Suppressor macrophage treated with lipopolysaccharide for 1 hour (primary cell): ENCODE data around the gene SLCO4A1.

ENCODE experiments used
- DNase-seq, 3 donors: peaks; one replicate each; pipeline ENCODE4 v3.0.0-alpha.2; 2020 to 2022

SLCO4A1 gene

DNA sequence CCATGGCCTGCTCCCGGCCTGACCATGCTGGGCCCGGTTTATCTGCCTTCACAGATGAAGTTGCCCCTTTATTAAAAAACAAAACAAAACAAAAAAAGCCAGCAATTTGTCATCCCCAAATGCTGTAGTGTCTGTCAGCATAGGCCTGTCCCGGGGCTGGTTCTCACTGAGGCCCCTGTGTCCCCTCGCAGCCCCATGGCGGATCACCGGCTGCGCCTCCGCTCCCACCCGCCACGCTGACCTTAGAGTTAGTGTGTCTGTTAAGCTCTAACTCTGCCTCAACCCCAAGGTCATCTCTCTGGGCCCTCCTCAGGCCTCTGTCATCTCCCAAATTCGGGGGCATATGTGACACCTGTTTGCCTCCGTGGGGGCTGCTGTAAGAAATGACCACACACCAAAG lies 11.1 kb downstream of the SLCO4A1 start:
- no peak for DNase-seq

DNA sequence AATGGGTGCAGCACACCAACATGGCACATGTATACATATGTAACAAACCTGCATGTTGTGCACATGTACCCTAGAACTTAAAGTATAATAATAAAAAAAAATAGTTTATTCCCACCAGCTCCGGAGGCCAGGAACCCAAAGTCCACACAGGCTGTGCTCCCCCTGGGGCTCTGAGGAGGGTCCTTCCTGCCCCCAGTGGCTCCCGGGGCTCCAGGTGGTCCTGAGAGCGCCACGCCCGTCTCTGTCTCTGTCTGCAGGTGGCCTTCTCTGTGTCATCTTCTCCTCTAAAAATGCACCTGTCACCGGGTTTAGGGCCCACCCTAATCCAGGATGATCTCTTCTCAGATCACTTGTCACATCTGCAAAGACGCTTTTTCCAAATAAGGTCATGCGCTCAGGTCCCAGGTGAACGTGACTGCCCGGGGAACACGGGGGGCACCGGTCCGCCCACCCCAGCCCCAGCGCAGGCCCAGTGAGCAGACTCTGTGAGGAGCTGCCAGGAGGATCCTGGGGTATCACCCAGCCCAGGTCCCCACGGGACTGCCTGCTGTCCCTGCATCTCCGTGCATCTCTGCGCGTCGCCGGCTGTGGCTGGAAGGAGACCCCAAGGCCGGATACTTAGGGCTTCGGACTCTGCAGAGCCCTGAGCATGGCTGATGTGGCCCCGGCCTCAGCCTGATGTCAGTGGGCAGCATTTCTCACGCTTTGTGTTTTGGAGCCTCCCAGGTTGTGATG lies 11.8 kb downstream of the SLCO4A1 start:
- DNase-seq, result no peak

- no peak for DNase-seq
Measured at GRCh38 chr20:62655282-62656196, 13.2 kb downstream of the SLCO4A1 start.

DNA sequence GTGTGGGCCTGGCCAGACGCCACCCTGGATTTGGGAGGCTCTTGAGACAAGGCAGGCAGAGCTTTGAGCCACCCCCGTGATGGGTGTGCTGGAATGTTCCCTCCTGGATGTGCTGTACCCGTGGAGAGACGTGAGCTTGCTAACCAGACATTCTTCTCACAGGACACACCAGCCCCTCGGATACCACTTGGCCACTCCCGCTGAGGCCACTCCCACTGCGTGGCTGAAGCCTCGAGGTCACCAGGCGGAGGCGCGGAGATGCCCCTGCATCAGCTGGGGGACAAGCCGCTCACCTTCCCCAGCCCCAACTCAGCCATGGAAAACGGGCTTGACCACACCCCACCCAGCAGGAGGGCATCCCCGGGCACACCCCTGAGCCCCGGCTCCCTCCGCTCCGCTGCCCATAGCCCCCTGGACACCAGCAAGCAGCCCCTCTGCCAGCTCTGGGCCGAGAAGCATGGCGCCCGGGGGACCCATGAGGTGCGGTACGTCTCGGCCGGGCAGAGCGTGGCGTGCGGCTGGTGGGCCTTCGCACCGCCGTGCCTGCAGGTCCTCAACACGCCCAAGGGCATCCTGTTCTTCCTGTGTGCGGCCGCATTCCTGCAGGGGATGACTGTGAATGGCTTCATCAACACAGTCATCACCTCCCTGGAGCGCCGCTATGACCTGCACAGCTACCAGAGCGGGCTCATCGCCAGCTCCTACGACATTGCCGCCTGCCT lies 14.1 kb downstream of the SLCO4A1 start:
- no peak for DNase-seq

DNA sequence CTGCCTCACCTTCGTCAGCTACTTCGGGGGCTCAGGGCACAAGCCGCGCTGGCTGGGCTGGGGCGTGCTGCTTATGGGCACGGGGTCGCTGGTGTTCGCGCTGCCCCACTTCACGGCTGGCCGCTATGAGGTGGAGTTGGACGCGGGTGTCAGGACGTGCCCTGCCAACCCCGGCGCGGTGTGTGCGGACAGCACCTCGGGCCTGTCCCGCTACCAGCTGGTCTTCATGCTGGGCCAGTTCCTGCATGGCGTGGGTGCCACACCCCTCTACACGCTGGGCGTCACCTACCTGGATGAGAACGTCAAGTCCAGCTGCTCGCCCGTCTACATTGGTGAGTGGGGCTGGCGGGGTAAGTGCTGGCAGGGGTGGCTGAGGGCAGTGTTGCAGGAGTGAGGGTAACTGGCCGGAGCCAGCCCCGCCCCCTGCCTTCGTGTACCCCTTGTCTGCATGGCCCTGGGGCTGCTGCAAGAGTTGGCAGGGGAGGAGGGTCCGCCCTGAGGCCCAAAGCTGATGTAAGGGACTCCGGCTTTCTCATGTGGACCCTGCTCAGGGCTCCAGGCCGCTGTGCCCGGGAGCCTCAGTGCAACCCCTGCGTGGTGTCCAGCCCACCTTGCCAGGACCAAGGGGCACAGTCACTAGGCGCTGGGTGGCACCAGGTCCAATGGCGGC lies 14.8 kb downstream of the SLCO4A1 start:
- DNase-seq, result no peak

GRCh38 chr20:62657589-62657942 lies 15.3 kb downstream of the SLCO4A1 start:
- DNase-seq, result no peak

DNA sequence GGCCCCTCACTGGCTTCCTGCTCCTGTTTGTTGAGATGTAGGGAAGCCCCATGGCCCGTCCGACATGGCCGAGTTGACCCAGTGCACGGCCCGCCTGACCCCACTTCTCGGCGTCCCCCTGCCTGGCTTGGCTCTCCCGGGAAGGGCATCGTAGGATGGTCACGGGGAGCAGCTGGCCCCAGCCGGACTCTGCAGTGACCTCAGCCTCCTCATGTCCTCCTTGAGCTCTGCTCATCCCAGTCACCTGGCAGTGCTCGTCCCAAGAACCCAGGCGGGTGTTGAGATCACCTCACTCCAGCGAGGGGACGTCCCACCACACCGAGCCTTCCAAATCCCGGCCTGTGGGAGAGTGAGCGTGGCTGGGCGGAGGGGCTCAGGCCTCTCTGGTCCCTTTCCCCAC lies 15.7 kb downstream of the SLCO4A1 start:
- no peak for DNase-seq

DNA sequence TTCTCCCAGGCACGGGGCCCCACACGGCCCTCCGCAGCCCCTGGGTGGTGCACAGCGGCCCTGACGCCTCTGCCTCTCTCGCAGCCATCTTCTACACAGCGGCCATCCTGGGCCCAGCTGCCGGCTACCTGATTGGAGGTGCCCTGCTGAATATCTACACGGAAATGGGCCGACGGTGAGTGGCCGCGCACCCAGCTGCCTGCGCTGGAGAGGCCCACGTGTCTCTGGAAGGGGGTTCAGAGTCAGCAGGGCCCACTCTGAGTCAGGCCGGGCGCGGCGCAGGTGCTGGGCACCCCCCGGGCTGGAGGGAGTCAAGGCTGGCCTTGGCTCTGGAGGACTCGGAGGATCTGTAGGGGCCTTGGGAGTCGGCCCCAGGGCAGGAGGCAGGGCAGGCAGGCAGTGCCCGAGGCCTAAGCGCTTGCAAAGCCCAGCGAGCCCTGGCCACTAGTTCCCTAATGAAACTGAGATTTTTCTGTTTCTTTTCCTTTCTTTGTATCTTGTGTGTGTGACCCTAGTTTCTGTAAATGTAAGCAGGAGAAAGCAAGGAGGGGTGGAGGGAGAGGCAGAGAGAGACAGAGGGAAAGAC lies 16.4 kb downstream of the SLCO4A1 start:
- DNase-seq, result peak; percentile 58 to 65 (median 63)

- no peak for DNase-seq
Measured at GRCh38 chr20:62659488-62660239, 17.4 kb downstream of the SLCO4A1 start.

- DNase-seq, result no peak
Measured at GRCh38 chr20:62660240-62660615, 17.9 kb downstream of the SLCO4A1 start.

GRCh38 chr20:62660768-62661167 lies 18.5 kb downstream of the SLCO4A1 start:
- no peak for DNase-seq

DNA sequence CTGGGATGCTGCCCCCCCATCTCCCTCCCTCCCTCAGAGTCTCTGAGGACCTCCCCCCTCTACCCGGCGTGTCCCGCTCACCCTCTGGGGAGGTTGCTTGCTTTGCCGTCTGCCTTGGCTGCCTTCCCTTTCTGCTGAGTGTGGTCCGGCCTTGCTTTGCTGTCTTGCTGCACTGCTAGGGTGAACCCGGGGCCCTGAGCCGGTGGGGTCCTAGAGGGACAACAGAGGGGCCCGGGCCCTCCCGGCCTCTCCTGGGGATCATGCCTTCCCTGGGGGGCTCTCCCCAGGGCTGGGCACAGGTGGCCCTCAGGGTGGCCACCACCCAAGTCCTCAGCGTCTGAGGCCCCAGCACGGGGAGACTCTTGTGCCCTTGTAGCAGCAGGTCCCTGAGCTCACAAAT lies 19.3 kb downstream of the SLCO4A1 start:
- DNase-seq, result no peak

DNA sequence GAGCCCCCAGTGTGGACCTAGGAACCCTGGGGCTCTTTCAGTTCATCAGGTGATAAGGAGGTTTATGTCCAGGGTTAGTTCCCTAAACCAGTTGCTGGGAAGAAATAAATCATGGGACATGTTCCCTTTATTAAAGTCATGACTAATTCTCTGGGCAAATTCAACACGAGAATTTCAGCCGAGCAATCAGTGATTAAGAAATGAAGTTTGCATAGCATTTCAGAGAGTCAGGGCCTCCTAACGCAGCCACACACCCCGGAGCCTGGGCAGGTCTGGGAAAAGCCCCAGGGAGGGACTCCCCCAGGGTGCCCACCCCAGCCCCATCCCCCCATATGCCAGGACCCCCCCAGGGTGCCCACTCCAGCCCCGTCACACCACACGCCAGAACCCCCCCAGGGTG lies 20.1 kb downstream of the SLCO4A1 start:
- DNase-seq, result peak; percentile 81 to 95 (median 94)

GRCh38 chr20:62663145-62664018 lies 21.1 kb downstream of the SLCO4A1 start:
- DNase-seq, result no peak

- DNase-seq, result no peak
Measured at GRCh38 chr20:62664019-62664971, 22.0 kb downstream of the SLCO4A1 start.

- DNase-seq, result no peak
Measured at GRCh38 chr20:62665153-62665754, 23.0 kb downstream of the SLCO4A1 start.

DNA sequence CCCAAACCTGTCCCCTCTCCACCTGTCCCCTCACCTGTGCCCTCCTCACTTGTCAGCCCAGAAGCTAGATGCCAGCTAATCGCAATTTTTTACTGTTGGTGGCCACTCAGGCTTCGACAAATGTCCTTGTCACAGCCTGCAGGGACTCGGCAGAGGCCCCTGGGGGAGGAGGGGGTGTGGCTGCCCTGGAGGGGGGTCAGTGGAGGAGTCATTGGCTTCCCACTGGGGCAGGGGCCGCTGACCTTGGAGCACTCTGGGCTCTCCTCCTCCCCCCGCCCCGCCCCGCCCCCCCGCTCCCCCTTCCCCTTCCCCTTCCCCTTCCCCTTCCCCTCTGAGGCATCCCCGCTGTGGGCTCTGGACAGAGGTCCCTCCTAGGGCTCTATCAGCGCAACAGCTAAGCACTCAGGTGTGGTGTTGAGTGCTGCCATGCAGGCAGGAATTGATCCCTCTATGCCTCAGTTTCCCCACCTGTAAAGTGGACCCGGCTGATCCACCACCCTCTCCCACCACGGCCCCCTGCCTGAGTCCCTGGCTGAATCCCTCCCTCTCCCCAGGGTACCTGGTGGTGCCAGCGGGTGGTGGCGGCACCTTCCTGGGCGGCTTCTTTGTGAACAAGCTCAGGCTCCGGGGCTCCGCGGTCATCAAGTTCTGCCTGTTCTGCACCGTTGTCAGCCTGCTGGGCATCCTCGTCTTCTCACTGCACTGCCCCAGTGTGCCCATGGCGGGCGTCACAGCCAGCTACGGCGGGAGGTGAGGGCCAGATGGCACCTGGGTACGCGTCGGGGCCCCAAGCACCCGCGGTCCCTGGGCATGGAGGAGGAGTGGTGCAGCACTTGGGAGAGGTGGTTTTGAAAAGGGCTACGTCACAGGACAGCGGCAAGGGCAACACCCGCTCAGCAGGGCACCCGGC lies 23.8 kb downstream of the SLCO4A1 start:
- no peak for DNase-seq
